DMS153 (cell line): ENCODE results near the gene EPHB6.

Source experiments
- DNase-seq: peaks from one replicate; lab custom pipeline; 2025; lab: John Stamatoyannopoulos, UW

EPHB6 gene

GRCh38 chr7:142833174-142834048 is 21.5 kb upstream of the EPHB6 start:
- DNase-seq: no peak

- no peak for DNase-seq
Observed at GRCh38 chr7:142835487-142835886, 19.4 kb upstream of the EPHB6 start.

GRCh38 chr7:142836426-142836825 is 18.4 kb upstream of the EPHB6 start:
- DNase-seq: no peak

GRCh38 chr7:142838461-142839213 is 16.2 kb upstream of the EPHB6 start:
- DNase-seq: no peak

GRCh38 chr7:142842251-142842766 is 12.6 kb upstream of the EPHB6 start:
- no peak for DNase-seq

GRCh38 chr7:142847353-142847752 is 7.5 kb upstream of the EPHB6 start:
- no peak for DNase-seq

GRCh38 chr7:142851269-142851668 is 3.6 kb upstream of the EPHB6 start:
- DNase-seq: no peak

GRCh38 chr7:142851919-142852318 is 3.0 kb upstream of the EPHB6 start:
- no peak for DNase-seq

- no peak for DNase-seq
Observed at GRCh38 chr7:142853739-142854371, 1.0 kb upstream of the EPHB6 start.

- DNase-seq: no peak
Observed at GRCh38 chr7:142855114-142855743, 353 bp downstream of the EPHB6 start.

GRCh38 chr7:142855756-142856564 is 1.1 kb downstream of the EPHB6 start:
- DNase-seq: no peak

GRCh38 chr7:142856565-142857245 is 1.8 kb downstream of the EPHB6 start:
- no peak for DNase-seq

- no peak for DNase-seq
Observed at GRCh38 chr7:142857625-142858024, 2.7 kb downstream of the EPHB6 start.

- no peak for DNase-seq
Observed at GRCh38 chr7:142859411-142859810, 4.5 kb downstream of the EPHB6 start.

GRCh38 chr7:142859829-142860228 is 5.0 kb downstream of the EPHB6 start:
- no peak for DNase-seq

- DNase-seq: no peak
Observed at GRCh38 chr7:142860968-142861367, 6.1 kb downstream of the EPHB6 start.

- no peak for DNase-seq
Observed at GRCh38 chr7:142862351-142862750, 7.5 kb downstream of the EPHB6 start.

GRCh38 chr7:142862786-142863400 is 8.0 kb downstream of the EPHB6 start:
- DNase-seq: no peak

- no peak for DNase-seq
Observed at GRCh38 chr7:142863891-142864685, 9.2 kb downstream of the EPHB6 start.
